Gastrocnemius medialis (tissue), 4 donors: ENCODE data around the gene LUZP2. TPM values are rescaled to one million over a fixed set of nuclear protein-coding genes. Genes with fewer than 3 reads are reported as not detected.

Experiments used
- ATAC-seq, 2 donors: fragments of 150-250 bp; one replicate each; pipeline ENCODE4 v1.9.1; 2016
- DNase-seq, 2 donors: peaks; one replicate each; pipeline ENCODE4 v3.0.0-alpha.2; 2019
- H3K27ac ChIP-seq, 4 donors: fragments of 200-600 bp; sonication (generic); 1 replicate in 1 of 4; 2 replicates in 3 of 4; pipeline ENCODE4 v1.5.1; 2016 to 2018; ENCODE audit warnings: mild to moderate bottlenecking in 2 of 4, moderate library complexity in 1 of 4
- H3K27me3 ChIP-seq, 3 donors: fragments of 200-600 bp; sonication (generic) in 2 of 3; 1 replicate in 1 of 3; 2 replicates in 2 of 3; pipeline versions ENCODE4 v1.5.1 to v1.6.0; 2016 to 2019; ENCODE audit warnings: mild to moderate bottlenecking in 1 of 3, moderate library complexity in 1 of 3
- H3K36me3 ChIP-seq, 2 donors: fragments of 200-600 bp; sonication (generic) in 1 of 2; one replicate each; pipeline ENCODE4 v1.5.1; 2017 to 2018
- H3K4me1 ChIP-seq, 2 donors: fragments of 200-600 bp; sonication (generic) in 1 of 2; one replicate each; pipeline ENCODE4 v1.5.1; 2016 to 2017; ENCODE audit warnings: mild to moderate bottlenecking in 2 of 2
- H3K4me3 ChIP-seq, 4 donors: fragments of 200-600 bp; sonication (generic) in 3 of 4; 1 replicate in 1 of 4; 2 replicates in 3 of 4; pipeline ENCODE4 v1.5.1; 2016 to 2019; ENCODE audit warnings: mild to moderate bottlenecking in 2 of 4
- H3K9me3 ChIP-seq, 3 donors: fragments of 200-600 bp; sonication (generic) in 2 of 3; 1 replicate in 1 of 3; 2 replicates in 2 of 3; pipeline ENCODE4 v1.5.1; 2016 to 2019
- POLR2A ChIP-seq, 2 donors: fragments of 450-650 bp; IDR thresholded peaks; one replicate each; pipeline ENCODE4 v1.6.1; 2017; ENCODE audit warnings: antibody characterized with exemption in 2 of 2, mild to moderate bottlenecking in 2 of 2, moderate library complexity in 2 of 2
- in situ Hi-C, 4 donors: fragments of 200-750 bp; cut with MboI; loops; one replicate each; pipeline versions ENCODE4 v1.15.0 to v1.8.0; 2017; ENCODE audit warnings: low sequenced_read_pairs in 4 of 4
- intact Hi-C: fragments of 100-400 bp; cut with DNase I; formaldehyde crosslinking; loops from one replicate; pipeline ENCODE4 v1.15.1; 2023; ENCODE audit warnings: low total_unique reads
- total RNA-seq, 4 donors: library from RNA; depleted of rRNA; stranded (reverse); fragments of >200 nt; gene quantifications; one replicate each; pipeline versions ENCODE4 v1.1.0 to v1.2.3, GENCODE V29; 2016
- TF ChIP-seq, protein P1 (sequence below), 5 experiments: fragments of 450-650 bp in 3 of 5; fragments of 200-600 bp in 2 of 5; sonication (generic) in 2 of 5; IDR thresholded peaks in 4 of 5; conservative IDR thresholded peaks in 1 of 5; 1 replicate in 4 of 5; 2 replicates in 1 of 5; pipeline ENCODE4 v1.5.1; 2016 to 2019; ENCODE audit warnings: antibody characterized with exemption in 5 of 5, mild to moderate bottlenecking in 3 of 5, moderate library complexity in 3 of 5

LUZP2 gene
- total RNA-seq = not detected

DNA sequence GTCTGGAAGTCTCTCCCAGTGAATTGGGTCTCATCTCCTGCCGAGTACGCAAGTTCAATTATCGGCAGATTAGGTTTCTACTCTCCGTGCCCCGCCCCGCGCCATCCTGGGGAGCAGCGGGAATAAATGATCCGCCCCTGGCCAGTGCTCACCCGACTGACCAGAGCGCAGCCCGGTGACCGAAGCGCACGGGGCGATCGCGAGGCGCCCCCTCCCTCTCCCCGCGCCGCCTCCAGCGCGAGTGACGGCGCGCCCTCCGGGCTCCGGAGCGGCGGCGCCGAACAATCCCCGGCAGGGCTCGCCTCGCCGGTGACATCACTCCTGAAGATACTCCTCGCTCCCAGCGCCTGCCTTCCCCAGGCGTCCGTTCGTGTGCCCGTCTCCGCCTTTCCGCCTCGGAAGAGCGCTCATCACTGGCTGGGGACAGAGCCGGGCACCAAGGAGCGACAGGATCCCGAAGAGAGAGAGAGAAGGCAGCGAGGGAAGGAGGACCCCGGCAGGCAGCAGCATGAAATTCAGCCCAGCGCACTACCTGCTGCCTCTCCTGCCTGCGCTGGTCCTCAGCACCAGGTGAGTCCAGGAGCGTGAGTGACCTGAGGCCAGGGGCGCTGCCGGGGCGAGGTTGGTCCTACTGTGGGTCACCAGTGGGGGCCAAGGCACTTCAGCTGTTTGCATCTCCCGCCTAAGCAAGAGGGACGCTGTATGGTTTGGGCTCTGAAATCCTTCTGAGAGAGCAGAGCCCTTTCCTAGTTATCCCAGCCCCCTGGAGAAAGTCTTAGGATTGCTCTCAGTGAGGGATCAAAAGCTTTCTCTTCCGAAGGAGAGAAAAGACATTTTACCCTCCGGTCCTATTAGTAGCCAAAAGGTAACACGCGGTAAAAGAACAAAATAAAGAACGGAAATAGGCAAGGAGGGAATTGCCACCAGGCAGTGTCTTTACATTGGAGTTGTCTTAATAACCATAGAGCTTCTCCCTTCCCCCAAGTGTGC, at the start of gene LUZP2:
Gene LUZP2, plus strand, starts transcription at position 318 of the 990 bp plus-strand sequence.
- H3K4me3 ChIP-seq = peak within 1 kb of the TSS in 1 of 4 donors; percentile 9
- H3K27me3 ChIP-seq = peaks cover 4 to 21% (median 18%) of the 10 kb centered on the region in 3 donors
- DNase-seq = no peak
- no peaks in the 10 kb centered on the region for H3K9me3 ChIP-seq
- intact Hi-C loops = no loop called here
- in situ Hi-C loops = no loop called here
- ATAC-seq = no peak
- no peak for TF ChIP-seq POLR2A (IDR thresholded peaks at IDR 0.05)
- TF ChIP-seq, protein P1, sequence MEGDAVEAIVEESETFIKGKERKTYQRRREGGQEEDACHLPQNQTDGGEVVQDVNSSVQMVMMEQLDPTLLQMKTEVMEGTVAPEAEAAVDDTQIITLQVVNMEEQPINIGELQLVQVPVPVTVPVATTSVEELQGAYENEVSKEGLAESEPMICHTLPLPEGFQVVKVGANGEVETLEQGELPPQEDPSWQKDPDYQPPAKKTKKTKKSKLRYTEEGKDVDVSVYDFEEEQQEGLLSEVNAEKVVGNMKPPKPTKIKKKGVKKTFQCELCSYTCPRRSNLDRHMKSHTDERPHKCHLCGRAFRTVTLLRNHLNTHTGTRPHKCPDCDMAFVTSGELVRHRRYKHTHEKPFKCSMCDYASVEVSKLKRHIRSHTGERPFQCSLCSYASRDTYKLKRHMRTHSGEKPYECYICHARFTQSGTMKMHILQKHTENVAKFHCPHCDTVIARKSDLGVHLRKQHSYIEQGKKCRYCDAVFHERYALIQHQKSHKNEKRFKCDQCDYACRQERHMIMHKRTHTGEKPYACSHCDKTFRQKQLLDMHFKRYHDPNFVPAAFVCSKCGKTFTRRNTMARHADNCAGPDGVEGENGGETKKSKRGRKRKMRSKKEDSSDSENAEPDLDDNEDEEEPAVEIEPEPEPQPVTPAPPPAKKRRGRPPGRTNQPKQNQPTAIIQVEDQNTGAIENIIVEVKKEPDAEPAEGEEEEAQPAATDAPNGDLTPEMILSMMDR (IDR thresholded peaks at IDR 0.05 in 4 of 5, conservative IDR thresholded peaks at IDR 0.05 in 1 of 5) = no peak
- H3K4me1 ChIP-seq = no peaks in the 10 kb centered on the region
- H3K36me3 ChIP-seq = no peaks in the 10 kb centered on the region
- no peak within 1 kb of the TSS for H3K27ac ChIP-seq

DNA sequence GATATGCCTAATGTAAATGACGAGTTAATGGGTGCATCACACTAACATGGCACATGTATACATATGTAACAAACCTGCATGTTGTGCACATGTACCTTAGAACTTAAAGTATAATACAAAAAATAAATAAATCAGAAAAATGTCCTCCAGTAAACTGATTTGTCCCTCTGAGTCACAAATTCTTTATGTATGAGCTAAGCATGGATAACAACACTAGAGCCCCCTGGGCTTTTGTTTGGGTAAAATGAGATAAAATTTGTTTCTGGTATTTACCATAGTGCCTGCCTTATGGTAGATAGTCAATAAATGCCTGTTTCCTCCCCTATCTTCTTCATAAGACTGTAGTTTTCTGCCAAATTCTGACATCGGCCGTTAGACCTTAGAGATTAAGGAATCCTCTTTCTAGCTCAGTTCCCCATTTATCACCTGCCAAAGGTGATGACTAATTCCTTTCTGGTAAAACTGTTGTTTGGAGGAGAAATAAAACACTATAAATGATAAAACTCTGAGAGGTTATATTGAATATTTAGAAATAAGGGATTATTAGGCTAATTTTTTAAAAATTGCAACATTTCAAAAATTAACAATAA, 43.6 kb upstream of the LUZP2 start:
- no peak for DNase-seq

DNA sequence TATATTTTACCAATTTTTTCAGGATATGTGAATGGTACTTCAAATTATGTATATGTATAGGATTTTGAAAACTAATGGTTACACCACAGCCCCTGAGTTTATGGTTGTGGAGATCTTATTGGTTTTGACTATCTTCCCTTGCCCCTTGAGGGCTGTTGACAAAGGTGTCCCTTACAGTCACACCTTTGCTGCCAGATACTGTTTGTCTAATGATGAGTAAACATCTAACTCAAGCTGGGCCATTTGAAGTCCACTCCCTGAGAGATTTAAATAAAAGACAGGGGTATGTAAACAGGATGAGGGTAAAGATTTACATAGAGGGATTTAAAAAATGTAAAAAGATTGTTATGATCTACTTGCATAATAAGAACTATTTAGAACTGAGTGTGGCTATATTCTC, 38.9 kb upstream of the LUZP2 start:
- H3K4me3 ChIP-seq = no peak overlapping the region
- H3K36me3 ChIP-seq = no peaks in the 10 kb centered on the region
- no peaks in the 10 kb centered on the region for H3K9me3 ChIP-seq
- TF ChIP-seq POLR2A (IDR thresholded peaks at IDR 0.05) = no peak
- TF ChIP-seq, protein P1 (IDR thresholded peaks at IDR 0.05 in 4 of 5, conservative IDR thresholded peaks at IDR 0.05 in 1 of 5) = no peak
- H3K27ac ChIP-seq = no peak overlapping the region
- ATAC-seq (no peak), DNase-seq (no peak)
- intact Hi-C loops (no loop called here), in situ Hi-C loops (no loop called here)
- H3K4me1 ChIP-seq = no peaks in the 10 kb centered on the region
- H3K27me3 ChIP-seq = no peaks in the 10 kb centered on the region

More for the DNA sequence above, 43.6 kb upstream of the LUZP2 start:
- Histone ChIP-seq H3K27ac (no peak overlapping the region), H3K4me3 (no peak overlapping the region), H3K27me3 (no peaks in the 10 kb centered on the region), H3K9me3 (no peaks in the 10 kb centered on the region), H3K4me1 (no peaks in the 10 kb centered on the region), H3K36me3 (no peaks in the 10 kb centered on the region)
- intact Hi-C loops (no loop called here), in situ Hi-C loops (no loop called here)
- no peak for ATAC-seq
- no peak for TF ChIP-seq POLR2A (IDR thresholded peaks at IDR 0.05)
- TF ChIP-seq, protein P1 (IDR thresholded peaks at IDR 0.05 in 4 of 5, conservative IDR thresholded peaks at IDR 0.05 in 1 of 5) = no peak

DNA sequence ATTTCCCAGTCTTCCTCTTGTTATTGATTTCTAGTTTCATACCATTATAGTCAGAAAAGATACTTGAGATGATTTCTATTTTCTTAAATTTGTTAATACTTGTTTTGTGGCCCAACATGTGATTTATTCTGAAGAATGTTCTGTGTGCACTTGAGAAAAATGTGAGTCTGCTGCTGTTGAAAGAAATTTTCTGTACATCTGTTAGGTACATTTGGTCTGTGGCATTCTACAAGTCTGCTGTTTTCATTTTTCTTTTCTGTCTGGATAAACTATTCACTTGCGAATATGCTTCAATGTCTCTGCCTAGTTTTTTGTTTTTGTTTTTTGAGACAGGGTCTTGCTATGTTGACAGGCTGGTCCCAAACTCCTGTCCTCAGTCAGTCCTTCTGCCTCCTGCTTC, 26.4 kb upstream of the LUZP2 start:
- Histone ChIP-seq H3K27ac (no peak overlapping the region), H3K4me1 (no peaks in the 10 kb centered on the region), H3K36me3 (no peaks in the 10 kb centered on the region), H3K27me3 (no peaks in the 10 kb centered on the region), H3K9me3 (no peaks in the 10 kb centered on the region), H3K4me3 (no peak overlapping the region)
- DNase-seq (no peak), ATAC-seq (no peak)
- intact Hi-C loops = no loop called here
- no peak for TF ChIP-seq POLR2A (IDR thresholded peaks at IDR 0.05)
- TF ChIP-seq, protein P1 (IDR thresholded peaks at IDR 0.05 in 4 of 5, conservative IDR thresholded peaks at IDR 0.05 in 1 of 5) = no peak
- in situ Hi-C loops = no loop called here
